Uterus (tissue), 2 donors: ENCODE data around the gene DNAH11.

ENCODE experiments used
- CTCF ChIP-seq, 4 experiments: fragments of 200-600 bp in 2 of 4; fragments of 450-650 bp in 2 of 4; sonication (generic) in 2 of 4; IDR thresholded peaks; one replicate each; pipeline ENCODE4 v1.5.1; 2016 to 2019; ENCODE audit warnings: antibody characterized with exemption in 4 of 4, mild to moderate bottlenecking in 2 of 4, moderate library complexity in 1 of 4
- POLR2A ChIP-seq, 2 donors: fragments of 450-650 bp; IDR thresholded peaks; one replicate each; pipeline ENCODE4 v1.6.1; 2016; ENCODE audit warnings: antibody characterized with exemption in 2 of 2, mild to moderate bottlenecking in 1 of 2, moderate library complexity in 1 of 2

DNA sequence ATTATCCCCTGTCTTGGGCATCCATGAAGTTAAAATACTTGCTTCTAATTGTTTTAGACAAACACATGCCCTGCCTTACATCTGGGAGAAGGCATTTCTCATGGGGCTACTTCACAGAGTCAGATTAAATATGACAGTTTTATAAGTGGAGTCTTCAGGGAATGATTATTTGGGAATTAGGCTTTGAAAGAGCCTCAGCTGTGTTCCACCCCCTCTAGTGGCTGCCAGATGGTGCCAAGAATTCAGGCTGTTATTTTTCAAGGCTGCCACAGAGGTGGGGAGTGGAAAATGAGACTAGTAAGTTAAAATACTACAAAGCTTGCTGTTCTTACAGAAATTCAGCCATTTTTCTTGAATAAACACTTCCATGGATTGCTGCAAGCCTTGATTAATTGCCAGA, 45.8 kb upstream of the DNAH11 start:
- TF ChIP-seq POLR2A (IDR thresholded peaks at IDR 0.05) = no peak
- no peak for TF ChIP-seq CTCF (IDR thresholded peaks at IDR 0.05)
